Tibial nerve (tissue), 4 donors: ENCODE measurements around the gene NELL2.

ENCODE experiments used
- EP300 ChIP-seq, 2 donors: sonication (generic); formaldehyde crosslinking; IDR thresholded peaks; one replicate each; pipeline ENCODE4 v1.6.1; 2017; ENCODE audit warnings: antibody characterized with exemption in 2 of 2, mild to moderate bottlenecking in 1 of 2
- TF ChIP-seq, protein P1 (sequence below), 5 experiments: fragments of 200-600 bp in 3 of 5; fragments of 450-650 bp in 2 of 5; sonication (generic) in 3 of 5; IDR thresholded peaks; one replicate each; pipeline ENCODE4 v1.5.1; 2016 to 2019; ENCODE audit warnings: antibody characterized with exemption in 5 of 5, mild to moderate bottlenecking in 3 of 5, moderate library complexity in 2 of 5

DNA sequence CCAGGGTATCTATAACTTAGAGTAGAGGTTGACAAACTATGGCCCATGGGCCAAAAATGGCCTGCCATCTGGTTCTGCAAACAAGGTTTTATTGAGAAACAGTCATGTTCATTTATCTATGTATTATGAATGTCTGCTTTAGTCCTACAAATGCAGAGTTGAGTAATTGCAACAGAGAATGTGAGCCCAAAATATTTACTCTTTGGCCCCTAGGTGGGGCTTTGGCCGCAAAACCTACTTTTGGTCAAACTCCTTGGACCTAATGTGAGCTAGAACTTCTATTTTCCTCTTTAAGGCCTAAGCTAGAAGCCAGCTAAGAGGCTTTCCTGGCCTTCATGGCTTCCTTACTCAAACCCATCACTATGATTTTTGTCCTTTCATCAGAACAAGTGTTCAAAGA lies 379.1 kb downstream of the NELL2 start:
- TF ChIP-seq, protein P1, sequence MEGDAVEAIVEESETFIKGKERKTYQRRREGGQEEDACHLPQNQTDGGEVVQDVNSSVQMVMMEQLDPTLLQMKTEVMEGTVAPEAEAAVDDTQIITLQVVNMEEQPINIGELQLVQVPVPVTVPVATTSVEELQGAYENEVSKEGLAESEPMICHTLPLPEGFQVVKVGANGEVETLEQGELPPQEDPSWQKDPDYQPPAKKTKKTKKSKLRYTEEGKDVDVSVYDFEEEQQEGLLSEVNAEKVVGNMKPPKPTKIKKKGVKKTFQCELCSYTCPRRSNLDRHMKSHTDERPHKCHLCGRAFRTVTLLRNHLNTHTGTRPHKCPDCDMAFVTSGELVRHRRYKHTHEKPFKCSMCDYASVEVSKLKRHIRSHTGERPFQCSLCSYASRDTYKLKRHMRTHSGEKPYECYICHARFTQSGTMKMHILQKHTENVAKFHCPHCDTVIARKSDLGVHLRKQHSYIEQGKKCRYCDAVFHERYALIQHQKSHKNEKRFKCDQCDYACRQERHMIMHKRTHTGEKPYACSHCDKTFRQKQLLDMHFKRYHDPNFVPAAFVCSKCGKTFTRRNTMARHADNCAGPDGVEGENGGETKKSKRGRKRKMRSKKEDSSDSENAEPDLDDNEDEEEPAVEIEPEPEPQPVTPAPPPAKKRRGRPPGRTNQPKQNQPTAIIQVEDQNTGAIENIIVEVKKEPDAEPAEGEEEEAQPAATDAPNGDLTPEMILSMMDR (IDR thresholded peaks at IDR 0.05), result no peak
- TF ChIP-seq EP300 (IDR thresholded peaks at IDR 0.05), result no peak
